RPMI7951 (cell line): Measurements from ENCODE around the gene CRB2. TPM values are rescaled to one million over a fixed set of nuclear protein-coding genes. Genes with fewer than 3 reads are reported as not detected.
A peak's percentile ranks its signal among the peaks of the same experiment; 100 is the strongest.
"Not testable (repeated sequence)": the region's sequence is repeated elsewhere in the genome, so short reads cannot be mapped to it uniquely, and the experiment has no call there.

Source experiments
- DNase-seq: peaks from one replicate; pipeline ENCODE4 v3.0.0-alpha.2; 2012; ENCODE audit warnings: low read depth
- total RNA-seq: library from RNA; depleted of rRNA; stranded (reverse); fragments of >200 nt; shearing (Covaris generic); gene quantifications from 2 replicates; pipeline ENCODE4 v1.2.3, GENCODE V29; 2014

Gene CRB2
- total RNA-seq, 1 experiment from 2014 or later: not detected

DNA sequence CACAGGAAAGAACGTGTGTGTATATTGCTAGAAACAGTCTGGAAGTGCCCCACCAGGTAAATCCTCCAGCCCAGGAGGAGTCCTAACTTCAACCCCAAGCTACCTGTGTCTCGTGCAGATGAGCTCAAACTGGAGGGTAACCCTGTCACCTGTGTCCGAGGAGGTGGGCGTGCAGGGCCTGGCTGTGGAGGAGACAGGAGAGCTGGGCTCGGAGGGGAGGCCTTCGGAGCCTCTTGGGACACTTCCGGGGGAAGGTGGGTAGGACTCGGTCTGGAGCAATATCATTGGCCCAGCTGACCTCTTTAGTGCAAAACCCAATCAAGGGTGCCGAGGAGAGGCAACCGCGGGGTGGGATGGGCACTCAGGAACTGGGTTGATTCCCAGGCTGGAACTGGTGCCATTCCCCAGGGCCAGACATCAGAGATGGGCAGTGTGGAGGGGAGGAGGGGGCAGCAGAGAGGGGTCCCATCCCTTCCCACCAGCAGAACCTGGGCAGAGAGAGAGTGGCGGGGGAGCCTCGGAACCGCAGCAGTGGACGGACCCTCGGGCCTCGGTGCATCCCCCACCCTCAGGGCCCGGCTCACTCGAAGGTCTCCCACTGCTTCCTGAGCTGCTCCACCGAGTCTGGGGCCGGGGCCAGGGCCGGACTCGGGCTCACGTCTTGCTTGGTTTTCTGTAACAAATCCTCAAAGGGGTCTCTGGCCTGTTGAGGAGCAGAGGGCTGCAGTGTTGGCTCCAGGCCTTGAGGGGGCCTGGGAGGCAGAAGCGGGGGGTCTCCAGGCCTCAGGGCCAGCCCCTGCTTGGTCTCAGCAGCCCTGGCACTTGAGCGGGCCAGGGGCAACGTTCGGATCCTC lies 25.1 kb downstream of the CRB2 start:
- no peak for DNase-seq

- DNase-seq: no peak
These were observed 26.9 kb downstream of the CRB2 start for GRCh38 chr9:123382653-123383511.

DNA sequence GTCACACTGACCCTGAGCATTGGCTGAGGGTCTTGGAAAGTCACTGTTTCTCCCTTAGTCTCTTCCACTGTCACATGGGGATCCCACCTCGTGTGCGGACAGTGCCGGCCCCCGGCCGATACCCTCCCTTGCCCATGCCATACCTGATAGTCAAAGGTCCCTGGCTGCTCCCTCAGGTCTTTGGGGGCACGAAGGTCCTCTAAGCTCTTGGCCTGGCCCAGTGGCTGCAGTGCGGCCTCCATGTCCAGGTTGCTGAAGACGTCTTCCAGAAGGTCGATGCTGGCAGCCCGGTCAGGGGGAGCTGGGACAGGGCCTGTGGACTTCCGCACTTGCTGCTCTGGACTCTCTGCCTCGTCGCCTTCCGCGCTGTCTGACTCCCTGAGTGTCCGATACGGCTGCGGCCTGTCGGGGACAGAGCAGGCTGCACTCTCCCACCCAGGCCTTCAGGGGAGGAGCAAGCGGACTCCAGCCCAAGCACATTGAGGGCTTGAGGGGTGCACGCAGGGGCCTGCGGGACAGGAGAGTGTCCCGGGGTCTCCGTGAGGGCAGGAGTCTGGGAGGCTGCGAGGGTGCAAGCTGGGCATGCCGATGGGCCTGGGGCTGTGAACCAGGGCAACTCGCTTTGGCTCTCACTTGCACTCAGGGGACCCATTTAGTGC lies 27.6 kb downstream of the CRB2 start:
- no peak for DNase-seq

DNA sequence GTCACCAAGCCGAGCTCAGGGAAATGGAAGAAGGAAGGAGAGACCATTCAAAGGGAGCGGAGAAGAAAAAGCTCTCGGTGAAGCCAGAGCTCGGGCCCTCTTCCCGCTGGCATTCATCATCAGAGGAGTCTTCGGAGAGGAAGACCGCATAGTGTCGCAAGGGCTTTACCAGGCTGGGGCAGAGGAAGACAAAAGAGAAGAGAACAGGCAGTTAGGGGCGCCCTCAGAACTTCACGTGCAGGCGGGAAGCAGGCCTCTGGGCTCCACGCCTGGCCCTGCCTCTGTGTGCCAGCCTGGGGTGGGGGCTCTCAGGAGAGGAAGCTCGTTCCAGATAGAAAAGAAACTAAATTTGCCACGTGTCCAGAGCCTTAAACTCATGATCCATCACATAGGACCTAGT lies 31.7 kb downstream of the CRB2 start:
- no peak for DNase-seq

GRCh38 chr9:123389070-123389469 lies 33.1 kb downstream of the CRB2 start:
- DNase-seq: no peak

GRCh38 chr9:123389698-123390097 lies 33.7 kb downstream of the CRB2 start:
- DNase-seq: no peak

DNA sequence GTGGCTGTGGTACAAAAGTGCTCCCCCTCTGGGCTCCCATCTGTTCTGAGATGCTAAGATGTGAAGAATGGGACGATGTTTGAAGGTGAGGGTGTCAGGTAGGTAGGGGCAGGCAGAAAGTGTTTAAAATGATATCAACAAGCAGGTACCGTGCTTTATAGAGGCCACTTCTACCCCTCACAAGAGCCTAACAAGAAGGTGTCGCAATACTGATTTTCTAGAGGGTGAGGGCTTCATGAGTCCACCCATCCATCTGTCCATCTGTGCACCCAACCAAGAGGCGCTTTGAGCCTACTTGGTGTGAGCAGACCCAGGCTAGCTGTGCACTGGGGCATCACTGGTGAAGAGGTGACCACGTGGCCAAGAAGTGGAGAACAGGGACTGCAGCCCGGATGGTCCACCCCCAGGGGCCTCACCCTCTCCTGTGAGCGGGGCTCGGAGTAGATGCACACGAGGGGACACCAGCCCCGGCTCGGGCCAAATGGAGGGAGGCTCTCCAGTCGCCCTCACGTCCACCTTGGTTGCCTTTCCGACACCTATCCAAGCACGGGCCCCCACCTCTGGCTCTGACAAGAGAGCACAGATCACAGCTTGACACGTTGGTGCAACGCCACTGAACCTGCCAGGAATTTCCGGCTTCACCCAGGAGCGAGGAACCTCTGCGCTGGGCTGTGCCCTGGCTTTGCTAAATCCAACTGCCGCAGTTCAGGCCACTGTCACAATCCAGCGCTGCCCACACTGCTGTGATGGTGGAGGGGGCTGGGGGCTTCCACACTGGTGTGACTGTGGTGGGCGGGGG lies 34.5 kb downstream of the CRB2 start:
- DNase-seq: no peak

DNA sequence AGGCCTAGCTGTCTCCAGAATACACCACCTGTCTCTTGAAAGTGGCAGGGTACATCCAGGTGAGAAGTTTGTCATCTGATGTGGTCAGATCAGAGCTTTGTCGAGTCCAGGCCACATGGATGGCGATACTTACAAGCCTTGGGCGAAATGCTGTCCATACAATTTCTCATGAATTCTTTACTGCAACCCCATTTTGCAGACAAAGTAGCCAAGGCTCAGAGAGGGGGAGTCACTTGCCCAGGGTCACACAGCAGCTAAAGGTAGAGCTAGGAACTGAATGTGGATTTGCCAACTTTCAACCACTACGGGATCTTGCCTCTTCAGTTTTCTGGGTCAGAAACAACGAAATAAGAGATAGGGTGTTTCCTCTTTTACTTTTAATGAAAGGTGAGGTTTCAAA lies 35.2 kb downstream of the CRB2 start:
- no peak for DNase-seq

GRCh38 chr9:123391946-123392345 lies 35.9 kb downstream of the CRB2 start:
- DNase-seq: no peak

DNA sequence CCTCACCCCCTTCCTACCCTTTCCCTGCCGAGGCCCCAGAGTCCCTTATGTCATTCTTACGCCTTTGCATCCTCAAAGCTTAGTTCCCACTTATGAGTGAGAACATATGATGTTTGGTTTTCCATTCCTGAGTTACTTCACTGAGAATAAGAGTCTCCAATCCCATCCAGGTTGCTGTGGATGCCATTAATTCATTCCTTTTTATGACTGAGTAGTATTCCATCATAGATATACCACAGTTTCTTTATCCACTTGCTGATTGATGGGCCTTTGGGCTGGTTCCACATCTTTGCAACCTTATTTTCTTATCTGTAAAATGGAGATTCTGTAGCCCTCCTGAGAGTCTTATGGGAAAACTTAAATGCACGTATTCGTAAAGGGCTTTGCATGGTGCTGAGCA lies 36.8 kb downstream of the CRB2 start:
- no peak for DNase-seq

- no peak for DNase-seq
These were observed 38.6 kb downstream of the CRB2 start for GRCh38 chr9:123394291-123395235.

- no peak for DNase-seq
These were observed 39.3 kb downstream of the CRB2 start for GRCh38 chr9:123395276-123395688.

- no peak for DNase-seq
These were observed 39.9 kb downstream of the CRB2 start for GRCh38 chr9:123395689-123396511.

- no peak for DNase-seq
These were observed 42.0 kb downstream of the CRB2 start for GRCh38 chr9:123397975-123398374.

DNA sequence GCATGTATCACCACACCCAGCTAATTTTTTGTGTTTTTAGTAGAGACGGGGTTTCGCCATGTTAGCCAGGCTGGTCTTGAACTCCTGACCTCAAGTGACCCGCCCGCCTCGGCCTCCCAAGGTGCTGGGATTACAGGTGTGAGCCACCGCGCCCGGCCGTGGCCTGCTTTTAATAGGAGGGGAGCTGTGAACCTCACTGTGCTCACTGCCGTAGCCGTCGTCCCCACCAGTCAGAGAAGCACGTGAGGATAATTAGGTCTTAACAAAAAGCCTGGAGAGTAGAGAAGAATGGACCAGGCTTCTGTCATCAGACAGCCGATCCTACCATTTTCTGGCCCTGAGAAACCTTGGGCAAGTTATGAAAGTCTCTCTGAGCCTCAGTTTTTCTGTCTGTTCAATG lies 42.9 kb downstream of the CRB2 start:
- not testable (repeated sequence) for DNase-seq

DNA sequence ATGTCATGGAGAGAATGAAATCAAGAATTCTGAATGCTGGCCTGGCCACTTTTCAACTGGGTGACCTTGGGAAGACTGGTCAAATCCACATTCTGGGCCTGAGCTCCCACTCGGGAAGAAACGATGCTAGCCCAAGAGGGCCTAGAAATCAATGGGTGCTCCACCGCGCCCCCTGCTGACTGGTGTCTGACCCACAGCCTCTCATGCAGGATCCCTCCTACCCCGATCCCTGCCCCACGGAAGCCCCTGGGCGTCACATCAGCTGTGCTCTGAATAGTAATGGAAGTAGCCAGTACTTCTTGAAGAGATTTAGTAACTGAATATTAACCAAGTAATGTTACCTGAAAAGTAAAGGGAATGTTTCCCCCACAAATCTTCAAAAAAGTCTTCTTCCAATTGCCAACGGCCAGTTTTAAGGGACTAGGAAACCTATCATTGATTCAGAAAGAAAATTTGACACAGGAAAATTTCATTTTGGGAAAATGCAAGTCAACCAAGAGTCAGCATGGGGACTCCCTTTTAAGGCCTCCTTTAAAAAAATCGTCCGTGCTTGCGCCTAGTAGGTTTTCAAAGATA lies 43.9 kb downstream of the CRB2 start:
- no peak for DNase-seq

GRCh38 chr9:123400926-123401503 lies 45.0 kb downstream of the CRB2 start:
- DNase-seq: no peak

DNA sequence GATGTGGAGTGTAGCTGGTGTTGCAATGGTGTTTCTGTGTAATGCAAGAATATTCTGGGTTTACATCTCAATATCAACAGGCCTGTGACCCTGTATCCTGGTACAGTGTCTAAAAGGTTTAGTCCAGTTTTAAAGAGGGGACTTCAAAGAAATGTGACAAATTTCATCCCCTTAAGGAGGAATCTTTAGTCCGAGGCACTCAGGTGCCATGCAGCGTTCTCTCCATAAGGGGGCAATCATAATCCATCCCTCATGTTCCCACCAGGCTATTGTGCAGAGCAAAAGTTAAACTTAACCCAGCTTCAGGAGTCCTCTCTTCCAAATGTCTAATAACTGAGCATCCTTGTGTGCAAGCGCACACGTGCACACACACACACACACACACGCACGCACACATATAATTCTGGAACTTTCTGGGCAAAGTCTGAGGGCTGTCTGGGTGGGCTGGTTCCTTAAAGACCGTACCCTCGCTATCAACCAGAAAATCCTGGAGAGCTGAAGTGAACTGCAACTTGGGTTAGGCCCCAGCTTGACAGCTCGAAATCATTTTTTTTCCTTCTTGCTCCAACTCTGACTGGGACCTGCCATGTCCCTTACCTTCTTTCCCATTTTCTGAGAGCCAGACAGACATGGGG lies 46.0 kb downstream of the CRB2 start:
- DNase-seq: peak; percentile 18
